NCI-H69 (cell line): ENCODE measurements around the gene HCRT.

Source experiments
- DNase-seq: peaks from one replicate; lab custom pipeline; 2025; lab: John Stamatoyannopoulos, UW

Gene HCRT

DNA sequence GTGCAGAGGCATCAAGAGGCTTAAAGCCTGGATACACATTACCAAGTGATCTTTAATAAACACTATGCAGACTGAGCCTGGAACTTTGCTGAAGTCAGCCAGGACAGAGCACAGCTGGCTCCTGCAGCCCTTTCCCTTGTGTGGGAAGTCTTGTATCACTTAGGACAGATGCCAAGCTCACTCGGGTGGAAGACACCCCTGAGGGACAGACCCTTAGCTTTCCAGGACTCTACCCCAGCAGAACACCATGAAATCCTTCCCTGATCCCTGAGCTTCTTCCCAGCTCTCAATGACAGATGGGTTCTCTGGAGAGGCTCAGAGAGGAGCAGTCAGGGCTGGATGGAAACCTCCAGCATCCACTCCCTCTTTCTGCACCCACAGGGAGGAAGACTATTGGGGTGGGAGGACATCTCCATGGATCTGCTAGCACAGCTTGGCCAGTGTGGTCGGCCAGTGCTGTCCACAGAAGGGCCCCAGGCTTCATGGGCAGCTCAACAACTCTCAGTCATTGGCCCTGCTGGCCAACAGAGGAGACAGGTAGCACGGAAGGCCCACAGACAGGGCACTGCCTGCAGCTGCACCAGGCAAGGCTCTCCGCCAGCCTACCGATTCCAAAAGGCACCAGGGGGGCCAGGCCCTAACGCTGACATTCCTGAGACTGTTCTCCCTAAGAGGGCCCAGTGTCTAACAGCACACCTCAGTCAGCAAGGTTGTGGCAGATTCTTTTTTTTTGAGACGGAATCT, 46.3 kb downstream of the HCRT start:
- DNase-seq: no peak

DNA sequence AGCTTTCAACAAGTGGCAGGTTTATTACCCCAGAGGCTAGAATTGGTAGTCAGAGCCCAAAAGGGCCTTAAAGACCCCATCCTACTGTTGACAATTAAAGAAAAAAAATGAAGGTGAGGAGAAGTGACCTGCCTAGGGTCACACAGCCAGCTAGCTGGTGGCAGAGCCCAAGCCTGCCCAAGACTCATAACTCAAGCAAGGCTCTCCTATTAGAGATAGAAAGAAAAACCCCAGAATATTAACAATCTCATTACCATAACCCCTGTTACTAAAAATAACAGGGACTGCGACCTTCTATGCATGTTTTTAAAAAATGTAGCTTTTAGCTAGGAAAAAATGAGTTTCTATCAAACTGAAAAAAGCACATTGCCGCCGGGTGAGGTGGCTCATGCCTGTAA, 48.6 kb downstream of the HCRT start:
- DNase-seq: no peak

GRCh38 chr17:42135664-42136653, 49.3 kb downstream of the HCRT start:
- DNase-seq: peak; percentile 84

GRCh38 chr17:42135151-42135550, 50.1 kb downstream of the HCRT start:
- DNase-seq: no peak
